ENCODE results near the gene BCL11A.
A peak's percentile ranks its signal among the peaks of the same experiment; 100 is the strongest.

The BCL11A gene

GRCh38 chr2:60453872-60454271 lies 99.6 kb downstream of the BCL11A start:
- DNase-seq = no peak

GRCh38 chr2:60453301-60453700 lies 100.2 kb downstream of the BCL11A start:
- no peak for DNase-seq

GRCh38 chr2:60450488-60450887 lies 103.0 kb downstream of the BCL11A start:
- DNase-seq = no peak

- no peak for DNase-seq
Observed at GRCh38 chr2:60447943-60448342, 105.5 kb downstream of the BCL11A start.

GRCh38 chr2:60446413-60447267 lies 106.8 kb downstream of the BCL11A start:
- DNase-seq = no peak

- no peak for DNase-seq
Observed at GRCh38 chr2:60445684-60446179, 107.7 kb downstream of the BCL11A start.

- no peak for DNase-seq
Observed at GRCh38 chr2:60442608-60443007, 110.8 kb downstream of the BCL11A start.

- DNase-seq = no peak
Observed at GRCh38 chr2:60441800-60442199, 111.7 kb downstream of the BCL11A start.

GRCh38 chr2:60440767-60441163 lies 112.7 kb downstream of the BCL11A start:
- DNase-seq = no peak

GRCh38 chr2:60440079-60440766 lies 113.2 kb downstream of the BCL11A start:
- DNase-seq = no peak

GRCh38 chr2:60439219-60439974 lies 114.1 kb downstream of the BCL11A start:
- peak; percentile 85 for DNase-seq

- no peak for DNase-seq
Observed at GRCh38 chr2:60438653-60439052, 114.8 kb downstream of the BCL11A start.

- DNase-seq = no peak
Observed at GRCh38 chr2:60438131-60438530, 115.3 kb downstream of the BCL11A start.

- DNase-seq = no peak
Observed at GRCh38 chr2:60437080-60437696, 116.3 kb downstream of the BCL11A start.

GRCh38 chr2:60433018-60433596 lies 120.3 kb downstream of the BCL11A start:
- DNase-seq = no peak

GRCh38 chr2:60432035-60432601 lies 121.3 kb downstream of the BCL11A start:
- DNase-seq = no peak

- no peak for DNase-seq
Observed at GRCh38 chr2:60429681-60430080, 123.8 kb downstream of the BCL11A start.

GRCh38 chr2:60426880-60427279 lies 126.6 kb downstream of the BCL11A start:
- no peak for DNase-seq

- DNase-seq = no peak
Observed at GRCh38 chr2:60426341-60426740, 127.1 kb downstream of the BCL11A start.

- no peak for DNase-seq
Observed at GRCh38 chr2:60424233-60424632, 129.2 kb downstream of the BCL11A start.

GRCh38 chr2:60423505-60423904 lies 129.9 kb downstream of the BCL11A start:
- no peak for DNase-seq

GRCh38 chr2:60422826-60423483 lies 130.5 kb downstream of the BCL11A start:
- DNase-seq = no peak
